ENCODE measurements around the gene ZSWIM8.

DNA sequence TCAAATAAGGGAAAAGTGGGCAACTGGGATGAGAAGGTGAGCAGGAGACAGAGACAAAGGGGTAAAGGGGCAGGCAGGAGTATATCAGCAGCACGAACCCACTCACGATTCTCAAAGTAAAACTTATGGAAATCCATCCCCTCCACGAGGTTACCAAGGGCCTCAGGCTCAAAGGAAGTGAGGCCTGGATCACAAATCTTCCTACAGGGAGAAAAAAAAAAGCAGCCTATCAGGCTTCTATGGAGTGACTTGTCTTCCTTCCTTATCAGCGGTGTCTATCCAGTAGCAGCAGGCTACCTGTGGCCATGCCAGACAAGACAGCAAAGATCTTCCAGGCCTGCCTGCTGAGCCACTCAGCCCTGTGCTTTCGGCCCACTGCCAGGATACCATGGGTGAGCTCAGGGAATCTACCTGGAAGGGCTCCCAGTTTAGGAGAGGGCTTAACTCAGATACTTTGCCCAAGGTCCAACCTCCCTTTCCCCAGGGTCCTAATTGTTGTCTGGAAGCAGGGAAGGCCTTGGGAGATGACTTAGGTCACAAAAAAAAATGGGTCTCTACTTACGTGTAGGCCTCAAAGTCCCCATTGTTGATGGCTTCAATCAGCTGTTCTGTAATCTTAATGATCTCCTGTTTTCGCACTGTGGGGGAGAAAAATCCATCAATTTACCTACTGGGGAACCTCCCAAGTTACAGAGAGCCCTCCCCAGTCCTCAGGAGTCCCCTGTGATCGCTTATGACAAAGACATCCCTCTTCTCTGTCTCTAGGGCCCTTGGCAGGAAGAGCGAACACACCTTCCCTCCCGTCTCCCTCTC, 31.7 kb downstream of the ZSWIM8 start:
- TF ChIP-seq, protein P1, sequence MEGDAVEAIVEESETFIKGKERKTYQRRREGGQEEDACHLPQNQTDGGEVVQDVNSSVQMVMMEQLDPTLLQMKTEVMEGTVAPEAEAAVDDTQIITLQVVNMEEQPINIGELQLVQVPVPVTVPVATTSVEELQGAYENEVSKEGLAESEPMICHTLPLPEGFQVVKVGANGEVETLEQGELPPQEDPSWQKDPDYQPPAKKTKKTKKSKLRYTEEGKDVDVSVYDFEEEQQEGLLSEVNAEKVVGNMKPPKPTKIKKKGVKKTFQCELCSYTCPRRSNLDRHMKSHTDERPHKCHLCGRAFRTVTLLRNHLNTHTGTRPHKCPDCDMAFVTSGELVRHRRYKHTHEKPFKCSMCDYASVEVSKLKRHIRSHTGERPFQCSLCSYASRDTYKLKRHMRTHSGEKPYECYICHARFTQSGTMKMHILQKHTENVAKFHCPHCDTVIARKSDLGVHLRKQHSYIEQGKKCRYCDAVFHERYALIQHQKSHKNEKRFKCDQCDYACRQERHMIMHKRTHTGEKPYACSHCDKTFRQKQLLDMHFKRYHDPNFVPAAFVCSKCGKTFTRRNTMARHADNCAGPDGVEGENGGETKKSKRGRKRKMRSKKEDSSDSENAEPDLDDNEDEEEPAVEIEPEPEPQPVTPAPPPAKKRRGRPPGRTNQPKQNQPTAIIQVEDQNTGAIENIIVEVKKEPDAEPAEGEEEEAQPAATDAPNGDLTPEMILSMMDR (IDR thresholded peaks at IDR 0.05 in 4 of 5, conservative IDR thresholded peaks at IDR 0.05 in 1 of 5) = no peak
- no peak for TF ChIP-seq POLR2A (IDR thresholded peaks at IDR 0.05)

Data from gastrocnemius medialis (tissue), 4 donors.